Testis (tissue), 3 donors: ENCODE data around the gene OR6B2. TPM values are rescaled to one million over a fixed set of nuclear protein-coding genes. Genes with fewer than 3 reads are reported as not detected.

Source experiments
- DNase-seq: peaks from one replicate; pipeline ENCODE4 v3.0.0-alpha.2; 2019
- H3K27ac ChIP-seq, 2 donors: fragments of 200-600 bp; sonication (generic); one replicate each; pipeline ENCODE4 v1.5.1; 2019
- H3K27me3 ChIP-seq: fragments of 200-600 bp; sonication (generic); one replicate; pipeline ENCODE4 v1.5.1; 2019
- H3K36me3 ChIP-seq: fragments of 200-600 bp; sonication (generic); one replicate; pipeline ENCODE4 v1.5.1; 2017; ENCODE audit warnings: low read depth; ENCODE audit errors: missing control alignments
- H3K4me1 ChIP-seq: fragments of 200-600 bp; sonication (generic); one replicate; pipeline ENCODE4 v1.5.1; 2019
- H3K4me3 ChIP-seq, 2 donors: fragments of 200-600 bp; sonication (generic); one replicate each; pipeline ENCODE4 v1.5.1; 2017 to 2019
- H3K9me3 ChIP-seq: fragments of 200-600 bp; sonication (generic); one replicate; pipeline ENCODE4 v1.5.1; 2017
- CTCF ChIP-seq, 3 experiments: fragments of 450-650 bp in 2 of 3; fragments of 200-600 bp in 1 of 3; sonication (generic) in 1 of 3; IDR thresholded peaks; one replicate each; pipeline ENCODE4 v1.5.1; 2016 to 2019; ENCODE audit warnings: antibody characterized with exemption in 3 of 3, mild to moderate bottlenecking in 2 of 3, moderate library complexity in 1 of 3
- POLR2A ChIP-seq: fragments of 450-650 bp; IDR thresholded peaks from one replicate; pipeline ENCODE4 v1.6.1; 2017; ENCODE audit warnings: antibody characterized with exemption, mild to moderate bottlenecking, moderate library complexity
- WGBS, 2 donors: methylation state at CpG; one replicate each; pipeline ENCODE4 v1.1.5; 2018; 5-methylcytosine and 5-hydroxymethylcytosine counted together
- intact Hi-C: fragments of 100-400 bp; cut with DNase I; formaldehyde crosslinking; loops from one replicate; pipeline ENCODE4 v1.15.1; 2023; ENCODE audit warnings: low total_unique reads
- polyA plus RNA-seq: library from polyadenylated mRNA; stranded (reverse); fragments of 350-450 nt; fragmentation: Illumina TruSeq; extraction: RNeasy Lipid Tissue Mini Kit (QIAGEN cat#74804); gene quantifications from one replicate; pipeline ENCODE4 v1.2.3, GENCODE V29; 2014; ENCODE audit warnings: low read depth, low replicate concordance; ENCODE audit not compliant: insufficient read depth
- total RNA-seq, 2 donors: library from RNA; depleted of rRNA; stranded (reverse); fragments of >200 nt; gene quantifications; one replicate each; pipeline ENCODE4 v1.2.3, GENCODE V29; 2016

Gene OR6B2
- total and polyA plus RNA-seq, 3 donors from 2014 or later = not detected

- peak; percentile 76 for DNase-seq
- no peak overlapping the region for H3K27ac ChIP-seq
- no peaks in the 10 kb centered on the region for H3K9me3 ChIP-seq
- no peak overlapping the region for H3K4me3 ChIP-seq
- intact Hi-C loops = no loop called here
- H3K4me1 ChIP-seq = peaks cover 13% of the 10 kb centered on the region
- H3K27me3 ChIP-seq = no peaks in the 10 kb centered on the region
- 52 to 66% methylated on average over 6 to 9 of the region's 9 CpGs for WGBS, 2 donors
- TF ChIP-seq POLR2A (no peak), CTCF (IDR thresholded peaks at IDR 0.05) (peak in 2 of 3 experiments; percentile 31 to 49)
- H3K36me3 ChIP-seq = no peaks in the 10 kb centered on the region
These were observed 8.6 kb downstream of the OR6B2 start for GRCh38 chr2:240021488-240022104.

GRCh38 chr2:240018071-240018750, 12.0 kb downstream of the OR6B2 start:
- no peaks in the 10 kb centered on the region for H3K9me3 ChIP-seq
- no peak overlapping the region for H3K27ac ChIP-seq
- no peak for TF ChIP-seq POLR2A
- TF ChIP-seq CTCF (IDR thresholded peaks at IDR 0.05) = no peak
- H3K4me1 ChIP-seq = no peaks in the 10 kb centered on the region
- DNase-seq = no peak
- no peak overlapping the region for H3K4me3 ChIP-seq
- no peaks in the 10 kb centered on the region for H3K36me3 ChIP-seq
- H3K27me3 ChIP-seq = no peaks in the 10 kb centered on the region
- 85 to 87% methylated on average over 11 of the region's 11 CpGs for WGBS, 2 donors
- intact Hi-C loops = no loop called here

GRCh38 chr2:240014327-240014726, 15.9 kb downstream of the OR6B2 start:
- Histone ChIP-seq H3K36me3 (no peaks in the 10 kb centered on the region), H3K27ac (no peak overlapping the region), H3K4me3 (no peak overlapping the region), H3K27me3 (no peaks in the 10 kb centered on the region), H3K4me1 (no peaks in the 10 kb centered on the region), H3K9me3 (no peaks in the 10 kb centered on the region)
- DNase-seq = no peak
- TF ChIP-seq POLR2A = no peak
- TF ChIP-seq CTCF (IDR thresholded peaks at IDR 0.05) = no peak
- intact Hi-C loops = no loop called here
- WGBS, 2 donors = 93 to 97% methylated on average over 9 of the region's 9 CpGs

GRCh38 chr2:240013343-240013742, 16.9 kb downstream of the OR6B2 start:
- H3K27me3 ChIP-seq = no peaks in the 10 kb centered on the region
- H3K9me3 ChIP-seq = no peaks in the 10 kb centered on the region
- TF ChIP-seq POLR2A (no peak), CTCF (IDR thresholded peaks at IDR 0.05) (peak in 2 of 3 experiments; percentile 18 to 25)
- no peak overlapping the region for H3K27ac ChIP-seq
- intact Hi-C loops = no loop called here
- no peak for DNase-seq
- H3K4me1 ChIP-seq = no peaks in the 10 kb centered on the region
- H3K4me3 ChIP-seq = no peak overlapping the region
- H3K36me3 ChIP-seq = no peaks in the 10 kb centered on the region
- WGBS, 2 donors = 85 to 94% methylated on average over 1 of the region's 1 CpG

- no peaks in the 10 kb centered on the region for H3K27me3 ChIP-seq
- no peaks in the 10 kb centered on the region for H3K36me3 ChIP-seq
- 90 to 93% methylated on average over 7 of the region's 7 CpGs for WGBS, 2 donors
- no peaks in the 10 kb centered on the region for H3K4me1 ChIP-seq
- no peak overlapping the region for H3K27ac ChIP-seq
- TF ChIP-seq POLR2A = no peak
- no peak for TF ChIP-seq CTCF (IDR thresholded peaks at IDR 0.05)
- intact Hi-C loops = no loop called here
- H3K4me3 ChIP-seq = no peak overlapping the region
- no peaks in the 10 kb centered on the region for H3K9me3 ChIP-seq
- no peak for DNase-seq
These were observed 27.2 kb downstream of the OR6B2 start for GRCh38 chr2:240002983-240003382.
